ENCODE data around the gene CAMSAP1. TPM values are rescaled to one million over a fixed set of nuclear protein-coding genes. Genes with fewer than 3 reads are reported as not detected.

CAMSAP1 gene
- total and polyA plus RNA-seq, 2 donors from 2014 or later = 3.3 to 38.6 TPM

- intact Hi-C loops (cut with DNase I) = no loop called here
- no peak overlapping the region for H3K4me3 ChIP-seq (ENCODE audit: low read length in 3 of 3)
- H3K27me3 ChIP-seq (ENCODE audit: control insufficient read depth, insufficient read depth, low read length) = no peaks in the 10 kb centered on the region
- DNase-seq (no peak), FAIRE-seq (no peak)
- peaks cover 0 to 7% (median 0%) of the 10 kb centered on the region in 3 donors for H3K36me3 ChIP-seq (ENCODE audit: control insufficient read depth in 2 of 3, insufficient read depth in 3 of 3, low read length in 3 of 3)
- H3K27ac ChIP-seq (ENCODE audit: low read depth in 2 of 2, low read length in 2 of 2) = no peak overlapping the region
- H3K9me3 ChIP-seq (ENCODE audit: control insufficient read depth in 2 of 3, insufficient read depth in 1 of 3, low read length in 3 of 3) = peaks cover 0 to 3% (median 0%) of the 10 kb centered on the region in 3 donors
- no peak for TF ChIP-seq CTCF (IDR thresholded peaks at IDR 0.05; ENCODE audit: borderline replicate concordance, extremely low read depth, insufficient read depth)
- no peak overlapping the region for H3K9ac ChIP-seq (ENCODE audit: low read length in 3 of 3)
- H3K4me1 ChIP-seq (ENCODE audit: control insufficient read depth in 2 of 3, insufficient read depth in 2 of 3, low read depth in 1 of 3, low read length in 3 of 3) = no peaks in the 10 kb centered on the region
Observed at GRCh38 chr9:135840107-135840506, 67.2 kb downstream of the CAMSAP1 start.

- FAIRE-seq (no peak), DNase-seq (no peak)
- intact Hi-C loops (cut with DNase I) = no loop called here
- Histone ChIP-seq H3K36me3 (ENCODE audit: control insufficient read depth in 2 of 3, insufficient read depth in 3 of 3, low read length in 3 of 3) (peaks cover 0 to 7% (median 0%) of the 10 kb centered on the region in 3 donors), H3K27ac (ENCODE audit: low read depth in 2 of 2, low read length in 2 of 2) (no peak overlapping the region), H3K9ac (ENCODE audit: low read length in 3 of 3) (no peak overlapping the region), H3K27me3 (ENCODE audit: control insufficient read depth, insufficient read depth, low read length) (no peaks in the 10 kb centered on the region), H3K4me3 (ENCODE audit: low read length in 3 of 3) (no peak overlapping the region), H3K9me3 (ENCODE audit: control insufficient read depth in 2 of 3, insufficient read depth in 1 of 3, low read length in 3 of 3) (peaks cover 0 to 3% (median 0%) of the 10 kb centered on the region in 3 donors), H3K4me1 (ENCODE audit: control insufficient read depth in 2 of 3, insufficient read depth in 2 of 3, low read depth in 1 of 3, low read length in 3 of 3) (no peaks in the 10 kb centered on the region)
- no peak for TF ChIP-seq CTCF (IDR thresholded peaks at IDR 0.05; ENCODE audit: borderline replicate concordance, extremely low read depth, insufficient read depth)
Observed at GRCh38 chr9:135839516-135839915, 67.8 kb downstream of the CAMSAP1 start.

- Histone ChIP-seq H3K4me1 (ENCODE audit: control insufficient read depth in 2 of 3, insufficient read depth in 2 of 3, low read depth in 1 of 3, low read length in 3 of 3) (no peaks in the 10 kb centered on the region), H3K27ac (ENCODE audit: low read depth in 2 of 2, low read length in 2 of 2) (no peak overlapping the region), H3K36me3 (ENCODE audit: control insufficient read depth in 2 of 3, insufficient read depth in 3 of 3, low read length in 3 of 3) (peaks cover 0 to 7% (median 0%) of the 10 kb centered on the region in 3 donors), H3K27me3 (ENCODE audit: control insufficient read depth, insufficient read depth, low read length) (no peaks in the 10 kb centered on the region), H3K4me3 (ENCODE audit: low read length in 3 of 3) (no peak overlapping the region), H3K9ac (ENCODE audit: low read length in 3 of 3) (no peak overlapping the region), H3K9me3 (ENCODE audit: control insufficient read depth in 2 of 3, insufficient read depth in 1 of 3, low read length in 3 of 3) (peaks cover 0 to 3% (median 0%) of the 10 kb centered on the region in 3 donors)
- DNase-seq (no peak), FAIRE-seq (no peak)
- TF ChIP-seq CTCF (IDR thresholded peaks at IDR 0.05; ENCODE audit: borderline replicate concordance, extremely low read depth, insufficient read depth) = no peak
- intact Hi-C loops (cut with DNase I) = no loop called here
Observed at GRCh38 chr9:135835131-135835530, 72.2 kb downstream of the CAMSAP1 start.

GRCh38 chr9:135833864-135834263, 73.5 kb downstream of the CAMSAP1 start:
- no peak overlapping the region for H3K9ac ChIP-seq (ENCODE audit: low read length in 3 of 3)
- no peaks in the 10 kb centered on the region for H3K27me3 ChIP-seq (ENCODE audit: control insufficient read depth, insufficient read depth, low read length)
- no peak for TF ChIP-seq CTCF (IDR thresholded peaks at IDR 0.05; ENCODE audit: borderline replicate concordance, extremely low read depth, insufficient read depth)
- FAIRE-seq (no peak), DNase-seq (no peak)
- peaks cover 0 to 6% (median 0%) of the 10 kb centered on the region in 3 donors for H3K36me3 ChIP-seq (ENCODE audit: control insufficient read depth in 2 of 3, insufficient read depth in 3 of 3, low read length in 3 of 3)
- H3K4me1 ChIP-seq (ENCODE audit: control insufficient read depth in 2 of 3, insufficient read depth in 2 of 3, low read depth in 1 of 3, low read length in 3 of 3) = no peaks in the 10 kb centered on the region
- no peak overlapping the region for H3K4me3 ChIP-seq (ENCODE audit: low read length in 3 of 3)
- no peak overlapping the region for H3K27ac ChIP-seq (ENCODE audit: low read depth in 2 of 2, low read length in 2 of 2)
- intact Hi-C loops (cut with DNase I) = no loop called here
- H3K9me3 ChIP-seq (ENCODE audit: control insufficient read depth in 2 of 3, insufficient read depth in 1 of 3, low read length in 3 of 3) = peaks cover under 1 to 4% (median 3%) of the 10 kb centered on the region in 3 donors
